Skin epidermis (tissue), 12 donors: ENCODE data around the gene KCNA5.

Source experiments
- H3K27ac ChIP-seq, 21 experiments: fragments of 200-600 bp; sonication (generic) in 11 of 21; one replicate each; pipeline ENCODE4 v1.5.0; 2020; ENCODE audit warnings: mild to moderate bottlenecking in 3 of 21, inconsistent platforms in 2 of 21, moderate library complexity in 2 of 21
- H3K4me3 ChIP-seq, 7 experiments: fragments of 200-600 bp; sonication (generic) in 2 of 7; one replicate each; pipeline ENCODE4 v1.5.0; 2020; ENCODE audit warnings: inconsistent platforms in 2 of 7, mild to moderate bottlenecking in 2 of 7, moderate library complexity in 1 of 7

Gene KCNA5

GRCh38 chr12:5026342-5026938 lies 17.2 kb upstream of the KCNA5 start:
- H3K27ac ChIP-seq: no peak overlapping the region
- H3K4me3 ChIP-seq: no peak overlapping the region

GRCh38 chr12:5027046-5027821 lies 16.4 kb upstream of the KCNA5 start:
- Histone ChIP-seq H3K27ac (no peak overlapping the region), H3K4me3 (no peak overlapping the region)

GRCh38 chr12:5030066-5030465 lies 13.6 kb upstream of the KCNA5 start:
- no peak overlapping the region for H3K4me3 ChIP-seq
- H3K27ac ChIP-seq: no peak overlapping the region

- Histone ChIP-seq H3K4me3 (no peak overlapping the region), H3K27ac (no peak overlapping the region)
Measured at GRCh38 chr12:5031242-5031641, 12.4 kb upstream of the KCNA5 start.

- Histone ChIP-seq H3K27ac (no peak overlapping the region), H3K4me3 (no peak overlapping the region)
Measured at GRCh38 chr12:5031958-5032357, 11.7 kb upstream of the KCNA5 start.

GRCh38 chr12:5032821-5033220 lies 10.9 kb upstream of the KCNA5 start:
- H3K4me3 ChIP-seq: no peak overlapping the region
- H3K27ac ChIP-seq: no peak overlapping the region

- no peak overlapping the region for H3K27ac ChIP-seq
- H3K4me3 ChIP-seq: no peak overlapping the region
Measured at GRCh38 chr12:5033883-5034282, 9.8 kb upstream of the KCNA5 start.

- no peak overlapping the region for H3K27ac ChIP-seq
Measured at GRCh38 chr12:5034603-5035002, 9.1 kb upstream of the KCNA5 start.

GRCh38 chr12:5035618-5036017 lies 8.1 kb upstream of the KCNA5 start:
- Histone ChIP-seq H3K4me3 (no peak overlapping the region), H3K27ac (no peak overlapping the region)

More at GRCh38 chr12:5034603-5035002, 9.1 kb upstream of the KCNA5 start:
- no peak overlapping the region for H3K4me3 ChIP-seq

GRCh38 chr12:5036031-5036430 lies 7.6 kb upstream of the KCNA5 start:
- Histone ChIP-seq H3K27ac (no peak overlapping the region), H3K4me3 (no peak overlapping the region)

GRCh38 chr12:5037795-5038357 lies 5.8 kb upstream of the KCNA5 start:
- Histone ChIP-seq H3K4me3 (no peak overlapping the region), H3K27ac (no peak overlapping the region)

- no peak overlapping the region for H3K27ac ChIP-seq
- no peak overlapping the region for H3K4me3 ChIP-seq
Measured at GRCh38 chr12:5038781-5039311, 4.8 kb upstream of the KCNA5 start.

- no peak overlapping the region for H3K27ac ChIP-seq
- H3K4me3 ChIP-seq: no peak overlapping the region
Measured at GRCh38 chr12:5039815-5040214, 3.9 kb upstream of the KCNA5 start.

GRCh38 chr12:5040368-5040767 lies 3.3 kb upstream of the KCNA5 start:
- H3K4me3 ChIP-seq: no peak overlapping the region
- H3K27ac ChIP-seq: no peak overlapping the region

GRCh38 chr12:5044420-5045295 lies 979 bp downstream of the KCNA5 start:
- Histone ChIP-seq H3K4me3 (no peak overlapping the region), H3K27ac (no peak overlapping the region)

GRCh38 chr12:5047094-5047493 lies 3.4 kb downstream of the KCNA5 start:
- no peak overlapping the region for H3K27ac ChIP-seq
- H3K4me3 ChIP-seq: no peak overlapping the region

GRCh38 chr12:5047729-5048128 lies 4.0 kb downstream of the KCNA5 start:
- Histone ChIP-seq H3K4me3 (no peak overlapping the region), H3K27ac (no peak overlapping the region)

GRCh38 chr12:5050542-5050941 lies 6.9 kb downstream of the KCNA5 start:
- H3K27ac ChIP-seq: no peak overlapping the region
- H3K4me3 ChIP-seq: no peak overlapping the region

GRCh38 chr12:5051334-5051733 lies 7.7 kb downstream of the KCNA5 start:
- Histone ChIP-seq H3K4me3 (no peak overlapping the region), H3K27ac (peak overlapping the region in 1 of 21 experiments; percentile 36)

- no peak overlapping the region for H3K4me3 ChIP-seq
- peak overlapping the region in 1 of 21 experiments; percentile 36 for H3K27ac ChIP-seq
Measured at GRCh38 chr12:5051913-5052312, 8.2 kb downstream of the KCNA5 start.
